ENCODE measurements around the gene STPG3.

- TF ChIP-seq CTCF (IDR thresholded peaks at IDR 0.05; ENCODE audit: low read depth, low read length, missing input control) (no peak), REST (IDR thresholded peaks at IDR 0.05) (no peak), YY1 (IDR thresholded peaks at IDR 0.05) (no peak), MAX (IDR thresholded peaks at IDR 0.05) (no peak), ZBTB33 (IDR thresholded peaks at IDR 0.05) (no peak), TAF1 (conservative IDR thresholded peaks at IDR 0.05) (no peak)
Measured at GRCh38 chr9:137242269-137243203, 8.6 kb upstream of the STPG3 start.

Measured in liver (tissue), 3 donors.